Adrenal gland (tissue), 12 donors: Measurements from ENCODE around the gene BHMT2. TPM values are rescaled to one million over a fixed set of nuclear protein-coding genes. Genes with fewer than 3 reads are reported as not detected.

Experiments
- DNase-seq, 7 donors: peaks; one replicate each; pipeline ENCODE4 v3.0.0-alpha.2; 2019 to 2020
- H3K27ac ChIP-seq, 5 donors: fragments of 200-600 bp; sonication (generic) in 4 of 5; 1 replicate in 3 of 5; 2 replicates in 2 of 5; pipeline versions ENCODE4 v1.5.1 to v1.8.0; 2016 to 2020; ENCODE audit warnings: mild to moderate bottlenecking in 1 of 5
- H3K27me3 ChIP-seq: fragments of 200-600 bp; 2 replicates; pipeline ENCODE4 v1.8.0; 2021
- H3K36me3 ChIP-seq, 2 donors: fragments of 200-600 bp; replicated peaks in 1 of 2; 1 replicate in 1 of 2; 2 replicates in 1 of 2; pipeline versions ENCODE4 v1.5.1 to v1.8.0; 2018 to 2022
- H3K4me1 ChIP-seq, 2 donors: fragments of 200-600 bp; replicated peaks in 1 of 2; 1 replicate in 1 of 2; 2 replicates in 1 of 2; pipeline versions ENCODE4 v1.5.1 to v1.8.0; 2018 to 2021
- H3K4me3 ChIP-seq, 4 donors: fragments of 200-600 bp; sonication (generic) in 3 of 4; one replicate each; pipeline ENCODE4 v1.5.1; 2016 to 2018
- H3K9me3 ChIP-seq, 3 donors: fragments of 200-600 bp; sonication (generic) in 1 of 3; replicated peaks in 1 of 3; 1 replicate in 2 of 3; 2 replicates in 1 of 3; pipeline versions ENCODE4 v1.5.1 to v1.8.0; 2016 to 2021
- POLR2A ChIP-seq, 2 donors: fragments of 450-650 bp; IDR thresholded peaks; one replicate each; pipeline ENCODE4 v1.6.1; 2017; ENCODE audit warnings: antibody characterized with exemption in 2 of 2, mild to moderate bottlenecking in 2 of 2, moderate library complexity in 1 of 2
- WGBS, 4 donors: extraction: QIAGEN DNeasy Blood & Tissue Kit in 2 of 4; methylation state at CpG; one replicate each; pipeline versions ENCODE4 v1.1.5 to v1.1.7; 2013 to 2017; 5-methylcytosine and 5-hydroxymethylcytosine counted together
- intact Hi-C, 2 donors: fragments of 100-400 bp; cut with DNase I; formaldehyde crosslinking; loops; one replicate each; pipeline versions ENCODE4 v1.14.1 to v1.15.0; 2022 to 2023
- polyA plus RNA-seq, 3 donors: library from polyadenylated mRNA; stranded (reverse); fragments of 200-250 nt in 2 of 3; fragments of 350-450 nt in 1 of 3; fragmentation: Illumina TruSeq in 1 of 3; extraction: RNeasy Lipid Tissue Mini Kit (QIAGEN cat#74804) in 1 of 3; gene quantifications; one replicate each; pipeline ENCODE4 v1.2.3, GENCODE V29; 2013 to 2014
- total RNA-seq, 9 donors: library from RNA; depleted of rRNA in 4 of 9; stranded (reverse); fragments of >200 nt in 4 of 9; fragments of 120-200 nt in 1 of 9; fragmentation: NEBNext Ultra II Directional in 1 of 9; extraction: Animal tissue kit (Norgen Biotek cat#: 25700) in 1 of 9; gene quantifications; one replicate each; pipeline versions ENCODE4 v1.1.0 to v1.2.4, GENCODE V29; 2013 to 2023
- TF ChIP-seq, protein P1 (sequence below), 6 experiments: fragments of 450-650 bp in 4 of 6; fragments of 200-600 bp in 2 of 6; sonication (generic) in 1 of 6; IDR thresholded peaks; 1 replicate in 5 of 6; 2 replicates in 1 of 6; pipeline versions ENCODE4 v1.5.1 to v1.8.0; 2016 to 2021; ENCODE audit warnings: antibody characterized with exemption in 6 of 6, mild to moderate bottlenecking in 2 of 6, moderate library complexity in 1 of 6
- donor health status: healthy with polysubstance abuse.
- donor health status: Bipolar disorder and iron deficiency.
- donor health status: DM: yes; HTN: yes; CAD: no.
- donor health status: DM: no; HTN: no; CAD: no.
- donor health status: DM: no; HTN: no; CAD: no.
- donor health status: DM: yes; HTN: yes; CAD: no.

BHMT2 gene
- total and polyA plus RNA-seq, 12 donors = 12.8 to 75.3 (median 27.6) TPM

DNA sequence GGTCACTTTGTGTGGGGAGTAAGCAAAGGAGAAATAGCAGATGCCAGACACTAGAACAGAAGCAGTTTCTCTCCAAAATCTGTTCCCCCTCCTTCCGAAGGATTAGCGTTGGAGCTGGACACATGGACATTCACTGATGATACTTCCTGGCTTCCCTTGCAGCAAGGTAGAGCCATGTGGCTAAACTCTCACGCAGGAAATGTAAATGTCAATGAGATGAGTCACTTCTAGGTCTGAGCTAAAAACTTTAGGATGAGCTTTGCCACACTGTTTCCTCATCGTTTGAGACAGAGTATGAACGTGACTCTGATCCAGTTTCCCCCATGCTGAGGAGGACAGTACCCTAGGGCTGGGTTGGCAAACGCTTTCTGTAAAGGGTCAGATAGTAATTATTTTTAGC, 5.1 kb downstream of the BHMT2 start:
- TF ChIP-seq POLR2A (IDR thresholded peaks at IDR 0.05) = no peak
- TF ChIP-seq, protein P1, sequence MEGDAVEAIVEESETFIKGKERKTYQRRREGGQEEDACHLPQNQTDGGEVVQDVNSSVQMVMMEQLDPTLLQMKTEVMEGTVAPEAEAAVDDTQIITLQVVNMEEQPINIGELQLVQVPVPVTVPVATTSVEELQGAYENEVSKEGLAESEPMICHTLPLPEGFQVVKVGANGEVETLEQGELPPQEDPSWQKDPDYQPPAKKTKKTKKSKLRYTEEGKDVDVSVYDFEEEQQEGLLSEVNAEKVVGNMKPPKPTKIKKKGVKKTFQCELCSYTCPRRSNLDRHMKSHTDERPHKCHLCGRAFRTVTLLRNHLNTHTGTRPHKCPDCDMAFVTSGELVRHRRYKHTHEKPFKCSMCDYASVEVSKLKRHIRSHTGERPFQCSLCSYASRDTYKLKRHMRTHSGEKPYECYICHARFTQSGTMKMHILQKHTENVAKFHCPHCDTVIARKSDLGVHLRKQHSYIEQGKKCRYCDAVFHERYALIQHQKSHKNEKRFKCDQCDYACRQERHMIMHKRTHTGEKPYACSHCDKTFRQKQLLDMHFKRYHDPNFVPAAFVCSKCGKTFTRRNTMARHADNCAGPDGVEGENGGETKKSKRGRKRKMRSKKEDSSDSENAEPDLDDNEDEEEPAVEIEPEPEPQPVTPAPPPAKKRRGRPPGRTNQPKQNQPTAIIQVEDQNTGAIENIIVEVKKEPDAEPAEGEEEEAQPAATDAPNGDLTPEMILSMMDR (IDR thresholded peaks at IDR 0.05) = no peak
- H3K4me3 ChIP-seq = no peak overlapping the region

DNA sequence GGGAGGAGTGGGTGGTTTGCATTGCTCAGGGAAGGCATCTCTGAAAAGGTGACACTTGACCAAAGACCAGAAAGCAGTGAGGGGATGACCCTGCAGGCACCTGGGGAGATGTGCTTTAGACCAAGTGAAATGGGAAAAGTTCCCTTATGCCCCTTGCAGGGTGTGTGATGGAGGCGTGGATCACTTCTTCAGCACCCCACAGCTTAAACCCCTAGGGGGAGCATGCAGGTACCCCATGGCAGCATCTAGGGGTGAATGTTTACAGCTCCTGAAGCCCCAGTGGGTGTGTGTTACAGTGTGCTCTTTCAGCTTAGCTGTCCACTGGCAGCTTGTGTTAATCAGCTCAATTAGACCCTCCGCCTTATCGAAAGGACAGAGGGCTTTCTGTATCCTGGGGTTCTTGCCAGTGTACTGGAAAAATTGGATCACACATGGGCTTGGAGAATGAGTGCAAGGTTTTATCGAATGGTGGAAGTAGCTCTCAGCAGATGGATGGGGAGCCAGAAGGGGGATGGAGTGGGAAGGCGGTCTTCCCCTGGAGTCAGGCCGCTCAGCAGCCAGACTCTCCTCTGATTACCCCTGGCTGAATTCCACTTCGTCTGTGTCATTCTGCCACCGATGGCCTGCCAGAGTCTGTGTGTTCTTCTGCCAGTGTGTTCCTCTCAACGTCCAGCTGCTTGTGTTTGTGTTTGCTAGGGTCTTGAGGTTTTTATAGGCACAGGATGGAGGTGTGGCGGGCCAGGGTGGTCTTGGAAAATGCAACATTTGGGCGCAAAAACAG, 6.3 kb downstream of the BHMT2 start:
- H3K27ac ChIP-seq = no peak overlapping the region
- TF ChIP-seq, protein P1 (IDR thresholded peaks at IDR 0.05) = no peak
- TF ChIP-seq POLR2A (IDR thresholded peaks at IDR 0.05) = no peak
- no peaks in the 10 kb centered on the region for H3K27me3 ChIP-seq
- no peaks in the 10 kb centered on the region for H3K36me3 ChIP-seq
- no peak overlapping the region for H3K4me3 ChIP-seq
- H3K4me1 ChIP-seq = no peaks in the 10 kb centered on the region
- WGBS, 4 donors = 86 to 91% (median 90%) methylated on average over 11 of the region's 11 CpGs
- DNase-seq = no peak
- H3K9me3 ChIP-seq = no peaks in the 10 kb centered on the region
- intact Hi-C loops = no loop called here

More for the DNA sequence above, 5.1 kb downstream of the BHMT2 start:
- Histone ChIP-seq H3K27ac (no peak overlapping the region), H3K9me3 (no peaks in the 10 kb centered on the region), H3K36me3 (no peaks in the 10 kb centered on the region), H3K4me1 (no peaks in the 10 kb centered on the region), H3K27me3 (no peaks in the 10 kb centered on the region)
- no peak for DNase-seq
- WGBS, 4 donors = 68 to 78% (median 73%) methylated on average over 6 of the region's 6 CpGs
- intact Hi-C loops = no loop called here

DNA sequence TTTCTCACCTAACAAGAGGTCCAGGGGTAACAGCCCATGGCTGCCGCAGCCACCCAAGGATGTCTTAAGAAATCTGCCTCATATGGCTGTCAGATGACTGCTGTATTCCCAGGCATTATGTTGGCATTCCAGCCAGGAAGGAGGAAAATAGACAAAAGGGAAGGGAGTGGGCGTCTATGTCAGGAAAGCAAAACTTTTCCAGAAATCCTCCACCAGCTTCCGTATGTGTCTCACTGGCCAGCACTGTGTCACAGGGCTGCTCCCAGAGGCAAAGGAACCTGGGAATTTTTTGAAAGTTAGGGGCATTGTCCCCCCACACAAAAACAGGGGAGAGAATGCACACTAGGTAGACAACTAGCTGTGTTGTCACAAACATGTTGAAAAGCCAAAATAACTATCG, 7.3 kb downstream of the BHMT2 start:
- no peaks in the 10 kb centered on the region for H3K4me1 ChIP-seq
- no peaks in the 10 kb centered on the region for H3K9me3 ChIP-seq
- no peaks in the 10 kb centered on the region for H3K27me3 ChIP-seq
- no peak overlapping the region for H3K27ac ChIP-seq
- no peak for TF ChIP-seq POLR2A (IDR thresholded peaks at IDR 0.05)
- TF ChIP-seq, protein P1 (IDR thresholded peaks at IDR 0.05) = no peak
- no peaks in the 10 kb centered on the region for H3K36me3 ChIP-seq
- 75 to 78% (median 75%) methylated on average over 4 of the region's 4 CpGs for WGBS, 4 donors
- no peak overlapping the region for H3K4me3 ChIP-seq
- intact Hi-C loops = no loop called here
- DNase-seq = no peak

DNA sequence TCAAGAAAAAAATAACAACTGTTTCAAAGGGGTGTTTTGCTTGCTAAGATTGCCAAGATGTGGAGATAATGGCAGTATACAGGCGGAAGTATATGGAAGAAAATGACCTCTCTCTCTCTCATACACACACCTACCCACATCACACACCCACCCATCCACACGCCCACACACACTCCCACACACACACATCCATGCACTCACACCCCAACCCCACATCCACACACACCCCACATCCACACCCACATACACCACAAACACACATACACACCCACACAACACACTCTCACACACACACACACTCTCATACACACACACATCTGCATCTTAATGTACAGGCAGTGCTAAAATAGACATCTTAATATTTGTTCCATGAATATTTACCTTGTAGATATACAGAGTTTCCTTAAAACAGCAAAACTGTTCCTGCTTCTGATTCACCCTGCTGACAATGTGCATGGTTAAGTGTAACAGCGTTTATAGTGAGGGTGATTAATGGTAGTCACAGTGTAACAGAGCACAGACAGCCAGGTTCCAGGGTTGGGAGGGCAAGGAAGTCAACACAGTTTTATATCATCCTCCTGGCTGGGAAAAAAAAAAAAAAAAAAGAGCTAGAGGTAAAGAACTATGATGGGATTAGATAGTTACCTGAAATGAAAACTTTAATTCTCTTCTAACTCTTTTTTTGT, 8.3 kb downstream of the BHMT2 start:
- H3K4me3 ChIP-seq = no peak overlapping the region
- H3K36me3 ChIP-seq = no peaks in the 10 kb centered on the region
- TF ChIP-seq, protein P1 (IDR thresholded peaks at IDR 0.05) = no peak
- no peak for TF ChIP-seq POLR2A (IDR thresholded peaks at IDR 0.05)
- DNase-seq = no peak
- no peaks in the 10 kb centered on the region for H3K4me1 ChIP-seq
- no peak overlapping the region for H3K27ac ChIP-seq
- intact Hi-C loops = no loop called here
- H3K27me3 ChIP-seq = no peaks in the 10 kb centered on the region
- 57 to 78% (median 63%) methylated on average over 3 of the region's 3 CpGs for WGBS, 4 donors
- no peaks in the 10 kb centered on the region for H3K9me3 ChIP-seq
